Measurements from ENCODE around the gene STARD8. TPM values are rescaled to one million over a fixed set of nuclear protein-coding genes. Genes with fewer than 3 reads are reported as not detected.

STARD8 gene
- total RNA-seq, 3 donors from 2014 or later = 1.2 to 5.5 (median 4.5) TPM

GRCh38 chrX:68665502-68665901 lies 18.0 kb downstream of the STARD8 start:
- Histone ChIP-seq H3K4me1 (ENCODE audit: low read depth) (no peaks in the 10 kb centered on the region), H3K9me3 (no peaks in the 10 kb centered on the region), H3K36me3 (ENCODE audit: low read depth) (no peaks in the 10 kb centered on the region), H3K4me3 (no peak overlapping the region)
- no peak for DNase-seq
- intact Hi-C loops (cut with DNase I, micrococcal nuclease) = no loop called here
- no peak for ATAC-seq
- no peak for TF ChIP-seq CTCF (IDR thresholded peaks at IDR 0.05)

GRCh38 chrX:68666580-68666979 lies 19.1 kb downstream of the STARD8 start:
- H3K4me1 ChIP-seq (ENCODE audit: low read depth) = no peaks in the 10 kb centered on the region
- intact Hi-C loops (cut with DNase I, micrococcal nuclease) = no loop called here
- no peaks in the 10 kb centered on the region for H3K36me3 ChIP-seq (ENCODE audit: low read depth)
- no peak for DNase-seq
- ATAC-seq = peak; percentile 39
- no peak overlapping the region for H3K4me3 ChIP-seq
- H3K9me3 ChIP-seq = no peaks in the 10 kb centered on the region
- TF ChIP-seq CTCF (IDR thresholded peaks at IDR 0.05) = no peak

GRCh38 chrX:68669094-68669860 lies 21.8 kb downstream of the STARD8 start:
- no peak overlapping the region for H3K4me3 ChIP-seq
- no peak for TF ChIP-seq CTCF (IDR thresholded peaks at IDR 0.05)
- H3K36me3 ChIP-seq (ENCODE audit: low read depth) = no peaks in the 10 kb centered on the region
- intact Hi-C loops (cut with DNase I, micrococcal nuclease) = no loop called here
- DNase-seq (no peak), ATAC-seq (no peak)
- no peaks in the 10 kb centered on the region for H3K9me3 ChIP-seq
- no peaks in the 10 kb centered on the region for H3K4me1 ChIP-seq (ENCODE audit: low read depth)

- no peak for TF ChIP-seq CTCF (IDR thresholded peaks at IDR 0.05)
- intact Hi-C loops (cut with DNase I, micrococcal nuclease) = no loop called here
- Histone ChIP-seq H3K9me3 (no peaks in the 10 kb centered on the region), H3K4me1 (ENCODE audit: low read depth) (no peaks in the 10 kb centered on the region), H3K4me3 (no peak overlapping the region), H3K36me3 (ENCODE audit: low read depth) (no peaks in the 10 kb centered on the region)
- DNase-seq = no peak
- ATAC-seq = no peak
Observed at GRCh38 chrX:68669871-68670270, 22.4 kb downstream of the STARD8 start.

GRCh38 chrX:68671221-68671620 lies 23.8 kb downstream of the STARD8 start:
- H3K9me3 ChIP-seq = no peaks in the 10 kb centered on the region
- H3K4me1 ChIP-seq (ENCODE audit: low read depth) = no peaks in the 10 kb centered on the region
- no peak for TF ChIP-seq CTCF (IDR thresholded peaks at IDR 0.05)
- ATAC-seq = no peak
- intact Hi-C loops (cut with DNase I, micrococcal nuclease) = no loop called here
- no peaks in the 10 kb centered on the region for H3K36me3 ChIP-seq (ENCODE audit: low read depth)
- no peak for DNase-seq
- H3K4me3 ChIP-seq = no peak overlapping the region
